NT2/D1 (cell line): ENCODE data around the gene PLXNA4.

ENCODE experiments used
- DNase-seq: peaks from one replicate; pipeline ENCODE4 v3.0.0-alpha.2; 2011; ENCODE audit warnings: low read depth, low spot score
- H3K27me3 ChIP-seq: 2 replicates; pipeline ENCODE4 v1.6.0; 2011; ENCODE audit warnings: mild to moderate bottlenecking; ENCODE audit not compliant: insufficient read length, insufficient read depth
- H3K36me3 ChIP-seq: 2 replicates; pipeline ENCODE4 v1.6.1; 2011; ENCODE audit warnings: mild to moderate bottlenecking, low read length, mixed read lengths; ENCODE audit not compliant: insufficient read depth, insufficient read length
- H3K4me1 ChIP-seq: 2 replicates; pipeline ENCODE4 v1.5.1; 2011; ENCODE audit not compliant: insufficient read depth, insufficient read length
- H3K4me3 ChIP-seq: 2 replicates; pipeline ENCODE4 v1.5.1; 2011; ENCODE audit warnings: low read depth; ENCODE audit not compliant: insufficient read length
- H3K9ac ChIP-seq: 2 replicates; pipeline ENCODE4 v1.6.0; 2011; ENCODE audit warnings: low read depth; ENCODE audit not compliant: insufficient read length
- H3K9me3 ChIP-seq: 2 replicates; pipeline ENCODE4 v1.5.1; 2011; ENCODE audit warnings: mild to moderate bottlenecking, low read length; ENCODE audit not compliant: insufficient read depth
- SUZ12 ChIP-seq: IDR thresholded peaks from 2 replicates; pipeline ENCODE4 v1.6.1; 2011; ENCODE audit not compliant: insufficient read length, insufficient read depth; ENCODE audit errors: extremely low read depth
- YY1 ChIP-seq: IDR thresholded peaks from 2 replicates; pipeline ENCODE4 v1.6.1; 2011; ENCODE audit not compliant: insufficient read length, insufficient read depth
- ZNF274 ChIP-seq: IDR thresholded peaks from 2 replicates; pipeline ENCODE4 v1.6.1; 2011; ENCODE audit warnings: mild to moderate bottlenecking, low read depth, low read length

The PLXNA4 gene

GRCh38 chr7:132436121-132436520 is 140.1 kb downstream of the PLXNA4 start:
- H3K4me3 ChIP-seq: no peak overlapping the region
- H3K27me3 ChIP-seq: no peaks in the 10 kb centered on the region
- no peaks in the 10 kb centered on the region for H3K9me3 ChIP-seq
- H3K9ac ChIP-seq: no peak overlapping the region
- no peak for DNase-seq
- no peaks in the 10 kb centered on the region for H3K4me1 ChIP-seq
- no peaks in the 10 kb centered on the region for H3K36me3 ChIP-seq
- TF ChIP-seq ZNF274: no peak
- TF ChIP-seq SUZ12: no peak
- TF ChIP-seq YY1: no peak

- Histone ChIP-seq H3K9me3 (no peaks in the 10 kb centered on the region), H3K4me3 (no peak overlapping the region), H3K36me3 (no peaks in the 10 kb centered on the region), H3K9ac (no peak overlapping the region), H3K4me1 (no peaks in the 10 kb centered on the region), H3K27me3 (no peaks in the 10 kb centered on the region)
- no peak for TF ChIP-seq YY1
- no peak for DNase-seq
Observed at GRCh38 chr7:132435016-132435990, 141.0 kb downstream of the PLXNA4 start.

GRCh38 chr7:132434041-132434440 is 142.2 kb downstream of the PLXNA4 start:
- DNase-seq: no peak
- H3K9ac ChIP-seq: no peak overlapping the region
- H3K27me3 ChIP-seq: no peaks in the 10 kb centered on the region
- TF ChIP-seq ZNF274: no peak
- no peak for TF ChIP-seq YY1
- TF ChIP-seq SUZ12: no peak
- no peaks in the 10 kb centered on the region for H3K36me3 ChIP-seq
- no peak overlapping the region for H3K4me3 ChIP-seq
- no peaks in the 10 kb centered on the region for H3K4me1 ChIP-seq
- H3K9me3 ChIP-seq: no peaks in the 10 kb centered on the region

GRCh38 chr7:132433301-132433700 is 143.0 kb downstream of the PLXNA4 start:
- H3K9ac ChIP-seq: no peak overlapping the region
- no peaks in the 10 kb centered on the region for H3K9me3 ChIP-seq
- no peaks in the 10 kb centered on the region for H3K36me3 ChIP-seq
- H3K4me3 ChIP-seq: no peak overlapping the region
- no peak for DNase-seq
- H3K27me3 ChIP-seq: no peaks in the 10 kb centered on the region
- no peaks in the 10 kb centered on the region for H3K4me1 ChIP-seq
- TF ChIP-seq ZNF274: no peak
- no peak for TF ChIP-seq YY1
- TF ChIP-seq SUZ12: no peak

- no peaks in the 10 kb centered on the region for H3K27me3 ChIP-seq
- H3K9ac ChIP-seq: no peak overlapping the region
- DNase-seq: no peak
Observed at GRCh38 chr7:132430861-132431822, 145.1 kb downstream of the PLXNA4 start.

GRCh38 chr7:132430041-132430855 is 146.0 kb downstream of the PLXNA4 start:
- no peak for TF ChIP-seq ZNF274
- TF ChIP-seq YY1: no peak
- no peak for TF ChIP-seq SUZ12
- Histone ChIP-seq H3K9me3 (no peaks in the 10 kb centered on the region), H3K9ac (no peak overlapping the region), H3K4me1 (no peaks in the 10 kb centered on the region), H3K36me3 (no peaks in the 10 kb centered on the region), H3K4me3 (no peak overlapping the region), H3K27me3 (no peaks in the 10 kb centered on the region)
- no peak for DNase-seq

More at GRCh38 chr7:132430861-132431822, 145.1 kb downstream of the PLXNA4 start:
- no peaks in the 10 kb centered on the region for H3K36me3 ChIP-seq
- no peaks in the 10 kb centered on the region for H3K9me3 ChIP-seq
- TF ChIP-seq SUZ12 (no peak), ZNF274 (no peak), YY1 (no peak)
- no peaks in the 10 kb centered on the region for H3K4me1 ChIP-seq
- H3K4me3 ChIP-seq: no peak overlapping the region
